Measurements from ENCODE around the gene MUC12. TPM values are rescaled to one million over a fixed set of nuclear protein-coding genes. Genes with fewer than 3 reads are reported as not detected.

Gene MUC12
- total RNA-seq, 1 donor from 2014 or later, result under 0.01 TPM

- DNase-seq (ENCODE audit: low read depth) (no peak), FAIRE-seq (no peak)
- no peak for TF ChIP-seq CTCF (IDR thresholded peaks at IDR 0.05; ENCODE audit: insufficient read depth, low read length, severe bottlenecking)
- H3K27me3 ChIP-seq (ENCODE audit: control insufficient read depth, insufficient read depth, low read length), result no peaks in the 10 kb centered on the region
- no peaks in the 10 kb centered on the region for H3K36me3 ChIP-seq (ENCODE audit: control insufficient read depth, insufficient read depth, low read length)
- no peak overlapping the region for H3K4me3 ChIP-seq (ENCODE audit: low read depth, low read length)
Measured at GRCh38 chr7:101018271-101019167, 49.2 kb downstream of the MUC12 start.

GRCh38 chr7:101020444-101020843 is 51.1 kb downstream of the MUC12 start:
- no peak for TF ChIP-seq CTCF (IDR thresholded peaks at IDR 0.05; ENCODE audit: insufficient read depth, low read length, severe bottlenecking)
- FAIRE-seq (no peak), DNase-seq (ENCODE audit: low read depth) (no peak)
- Histone ChIP-seq H3K27me3 (ENCODE audit: control insufficient read depth, insufficient read depth, low read length) (no peaks in the 10 kb centered on the region), H3K36me3 (ENCODE audit: control insufficient read depth, insufficient read depth, low read length) (no peaks in the 10 kb centered on the region), H3K4me3 (ENCODE audit: low read depth, low read length) (no peak overlapping the region)

GRCh38 chr7:101021703-101022102 is 52.3 kb downstream of the MUC12 start:
- DNase-seq (ENCODE audit: low read depth), result no peak
- H3K36me3 ChIP-seq (ENCODE audit: control insufficient read depth, insufficient read depth, low read length), result no peaks in the 10 kb centered on the region
- no peak overlapping the region for H3K4me3 ChIP-seq (ENCODE audit: low read depth, low read length)
- H3K27me3 ChIP-seq (ENCODE audit: control insufficient read depth, insufficient read depth, low read length), result no peaks in the 10 kb centered on the region
- FAIRE-seq, result no peak
- no peak for TF ChIP-seq CTCF (IDR thresholded peaks at IDR 0.05; ENCODE audit: insufficient read depth, low read length, severe bottlenecking)

GRCh38 chr7:101023839-101024238 is 54.5 kb downstream of the MUC12 start:
- Histone ChIP-seq H3K36me3 (ENCODE audit: control insufficient read depth, insufficient read depth, low read length) (no peaks in the 10 kb centered on the region), H3K4me3 (ENCODE audit: low read depth, low read length) (no peak overlapping the region), H3K27me3 (ENCODE audit: control insufficient read depth, insufficient read depth, low read length) (no peaks in the 10 kb centered on the region)
- TF ChIP-seq CTCF (IDR thresholded peaks at IDR 0.05; ENCODE audit: insufficient read depth, low read length, severe bottlenecking), result no peak
- DNase-seq (ENCODE audit: low read depth), result no peak
- no peak for FAIRE-seq

GRCh38 chr7:101031082-101031481 is 61.7 kb downstream of the MUC12 start:
- no peak for FAIRE-seq
- Histone ChIP-seq H3K4me3 (ENCODE audit: low read depth, low read length) (no peak overlapping the region), H3K36me3 (ENCODE audit: control insufficient read depth, insufficient read depth, low read length) (no peaks in the 10 kb centered on the region), H3K27me3 (ENCODE audit: control insufficient read depth, insufficient read depth, low read length) (no peaks in the 10 kb centered on the region)
- DNase-seq (ENCODE audit: low read depth), result peak; percentile 18
- peak; percentile 3 for TF ChIP-seq CTCF (IDR thresholded peaks at IDR 0.05; ENCODE audit: insufficient read depth, low read length, severe bottlenecking)

Measured in bronchial epithelial cell (primary cell).